Prostate gland (tissue), 2 donors: ENCODE measurements around the gene TDRD9.

Experiments
- POLR2A ChIP-seq: fragments of 450-650 bp; IDR thresholded peaks from one replicate; pipeline ENCODE4 v1.6.1; 2016; ENCODE audit warnings: antibody characterized with exemption, mild to moderate bottlenecking
- POLR2AphosphoS5 ChIP-seq: sonication (generic); formaldehyde crosslinking; IDR thresholded peaks from one replicate; pipeline ENCODE4 v1.6.1; 2017; ENCODE audit warnings: antibody characterized with exemption
- TF ChIP-seq, protein P1 (sequence below), 4 experiments: fragments of 200-600 bp in 2 of 4; fragments of 450-650 bp in 2 of 4; sonication (generic) in 2 of 4; IDR thresholded peaks; 1 replicate in 3 of 4; 2 replicates in 1 of 4; pipeline ENCODE4 v1.5.1; 2016 to 2019; ENCODE audit warnings: antibody characterized with exemption in 4 of 4, mild to moderate bottlenecking in 2 of 4, moderate library complexity in 2 of 4

DNA sequence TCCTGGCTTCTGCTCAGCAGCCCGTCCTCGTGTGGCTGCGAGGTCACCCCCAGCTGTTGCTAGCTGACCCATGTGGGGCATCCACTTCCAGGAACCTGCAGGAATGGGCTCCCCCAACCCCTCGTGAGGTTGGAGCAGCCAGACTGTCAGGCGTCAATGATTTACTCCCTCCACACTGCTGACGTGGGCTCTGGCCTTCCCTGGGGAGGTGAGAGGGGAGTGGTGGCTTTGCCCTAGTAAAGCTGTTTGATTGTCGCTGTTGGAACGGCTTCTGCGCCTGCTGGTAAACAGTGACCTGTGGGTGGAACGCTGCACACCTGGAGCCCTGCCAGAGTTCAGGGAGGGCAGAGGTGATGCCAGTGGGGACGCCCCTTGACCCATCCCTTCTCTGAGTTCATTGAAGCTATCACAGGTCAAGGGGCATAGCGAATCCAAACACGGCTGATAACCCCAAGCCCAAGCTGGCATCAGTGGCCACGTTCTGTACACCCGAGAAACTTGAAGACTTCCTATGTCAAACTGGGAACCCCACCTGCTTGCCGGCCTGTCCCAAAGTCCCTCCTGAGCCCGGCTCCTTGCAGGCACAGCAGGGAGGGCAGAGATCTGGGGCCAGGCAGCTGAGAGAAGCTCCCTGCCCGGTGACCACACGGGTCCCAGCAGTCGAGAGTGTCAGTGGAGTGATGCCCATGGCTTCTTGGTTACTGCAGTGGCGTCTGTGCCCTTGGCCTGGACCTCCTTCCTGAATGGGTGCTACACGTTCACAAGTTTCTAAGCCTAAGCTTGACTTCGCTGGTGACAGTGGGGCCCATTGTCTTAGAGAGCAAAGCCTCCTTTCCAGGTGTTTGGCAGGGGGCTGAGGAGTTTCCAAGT is 160.0 kb downstream of the TDRD9 start:
- TF ChIP-seq, protein P1, sequence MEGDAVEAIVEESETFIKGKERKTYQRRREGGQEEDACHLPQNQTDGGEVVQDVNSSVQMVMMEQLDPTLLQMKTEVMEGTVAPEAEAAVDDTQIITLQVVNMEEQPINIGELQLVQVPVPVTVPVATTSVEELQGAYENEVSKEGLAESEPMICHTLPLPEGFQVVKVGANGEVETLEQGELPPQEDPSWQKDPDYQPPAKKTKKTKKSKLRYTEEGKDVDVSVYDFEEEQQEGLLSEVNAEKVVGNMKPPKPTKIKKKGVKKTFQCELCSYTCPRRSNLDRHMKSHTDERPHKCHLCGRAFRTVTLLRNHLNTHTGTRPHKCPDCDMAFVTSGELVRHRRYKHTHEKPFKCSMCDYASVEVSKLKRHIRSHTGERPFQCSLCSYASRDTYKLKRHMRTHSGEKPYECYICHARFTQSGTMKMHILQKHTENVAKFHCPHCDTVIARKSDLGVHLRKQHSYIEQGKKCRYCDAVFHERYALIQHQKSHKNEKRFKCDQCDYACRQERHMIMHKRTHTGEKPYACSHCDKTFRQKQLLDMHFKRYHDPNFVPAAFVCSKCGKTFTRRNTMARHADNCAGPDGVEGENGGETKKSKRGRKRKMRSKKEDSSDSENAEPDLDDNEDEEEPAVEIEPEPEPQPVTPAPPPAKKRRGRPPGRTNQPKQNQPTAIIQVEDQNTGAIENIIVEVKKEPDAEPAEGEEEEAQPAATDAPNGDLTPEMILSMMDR (IDR thresholded peaks at IDR 0.05) = no peak
- TF ChIP-seq POLR2AphosphoS5 (no peak), POLR2A (no peak)
